ENCODE results near the gene TSC22D1.
"Not testable (repeated sequence)": the region's sequence is repeated elsewhere in the genome, so short reads cannot be mapped to it uniquely, and the experiment has no call there.

TSC22D1 gene

DNA sequence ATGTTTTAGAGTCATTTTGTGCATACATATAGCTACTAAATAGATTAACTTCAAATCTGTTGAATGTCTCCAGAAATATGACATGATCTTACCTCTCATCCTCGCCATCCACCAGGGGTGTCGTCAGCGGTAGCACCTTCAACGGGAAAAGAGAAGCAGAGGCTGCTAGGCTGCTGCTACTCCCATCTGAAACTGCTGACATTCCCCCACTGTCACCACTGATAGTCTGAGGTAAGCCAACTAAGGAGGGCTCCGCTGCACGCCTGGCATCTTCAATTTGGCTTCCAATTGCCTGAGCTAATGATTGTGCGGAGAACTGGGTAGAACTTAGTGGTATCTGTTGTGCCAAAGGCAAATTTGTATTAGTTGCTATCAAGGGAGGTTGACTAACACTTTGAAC is 3.1 kb downstream of the TSC22D1 start:
- DNase-seq (ENCODE audit: low read depth in 2 of 2) = no peak

DNA sequence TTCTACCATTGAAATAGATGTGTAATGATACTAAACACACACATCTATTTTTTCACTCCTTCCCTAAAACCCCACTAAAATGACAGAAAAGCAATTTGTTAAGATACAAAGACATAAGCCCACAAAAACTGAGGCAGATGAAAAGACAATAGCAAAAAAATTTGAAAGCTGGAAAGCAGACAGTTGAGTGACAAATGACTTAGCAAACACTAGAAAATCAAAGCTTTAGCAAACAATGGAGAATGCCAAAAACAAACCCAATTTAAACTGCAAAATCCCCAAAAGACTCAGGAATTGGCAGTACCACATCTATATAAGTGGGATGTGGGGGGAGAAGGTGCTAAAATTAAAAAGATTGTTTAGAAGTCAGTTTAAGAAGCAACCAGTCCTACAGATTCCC is 9.5 kb downstream of the TSC22D1 start:
- no peak for DNase-seq (ENCODE audit: low read depth in 2 of 2)

GRCh38 chr13:44565881-44566280 is 10.2 kb downstream of the TSC22D1 start:
- DNase-seq (ENCODE audit: low read depth in 2 of 2) = no peak

GRCh38 chr13:44564936-44565335 is 11.2 kb downstream of the TSC22D1 start:
- no peak for DNase-seq (ENCODE audit: low read depth in 2 of 2)

GRCh38 chr13:44562853-44563252 is 13.3 kb downstream of the TSC22D1 start:
- not testable (repeated sequence) for DNase-seq (ENCODE audit: low read depth in 2 of 2)

DNA sequence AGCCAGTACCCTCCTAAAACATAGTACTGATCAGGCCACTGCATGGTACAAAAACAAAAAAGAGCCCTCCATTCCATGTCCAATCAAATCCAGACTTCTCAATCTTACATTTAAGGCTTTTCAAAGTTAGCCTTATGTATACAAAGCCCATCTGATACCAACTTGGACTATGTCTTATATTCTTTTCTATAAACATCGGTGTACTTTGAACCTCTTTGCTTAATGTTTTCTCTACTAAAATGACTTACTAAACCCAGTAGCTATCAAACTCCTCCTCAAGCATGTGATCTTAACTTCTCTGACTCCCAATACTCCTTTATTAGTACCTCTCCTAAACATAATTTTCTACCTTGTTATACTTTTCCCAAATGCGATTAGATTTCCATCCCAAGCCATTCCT is 14.8 kb downstream of the TSC22D1 start:
- no peak for DNase-seq (ENCODE audit: low read depth in 2 of 2)

GRCh38 chr13:44557986-44558385 is 18.1 kb downstream of the TSC22D1 start:
- no peak for DNase-seq (ENCODE audit: low read depth in 2 of 2)

- DNase-seq (ENCODE audit: low read depth in 2 of 2) = no peak
Observed at GRCh38 chr13:44555207-44555606, 20.9 kb downstream of the TSC22D1 start.

- DNase-seq (ENCODE audit: low read depth in 2 of 2) = no peak
Observed at GRCh38 chr13:44549476-44549875, 26.7 kb downstream of the TSC22D1 start.

DNA sequence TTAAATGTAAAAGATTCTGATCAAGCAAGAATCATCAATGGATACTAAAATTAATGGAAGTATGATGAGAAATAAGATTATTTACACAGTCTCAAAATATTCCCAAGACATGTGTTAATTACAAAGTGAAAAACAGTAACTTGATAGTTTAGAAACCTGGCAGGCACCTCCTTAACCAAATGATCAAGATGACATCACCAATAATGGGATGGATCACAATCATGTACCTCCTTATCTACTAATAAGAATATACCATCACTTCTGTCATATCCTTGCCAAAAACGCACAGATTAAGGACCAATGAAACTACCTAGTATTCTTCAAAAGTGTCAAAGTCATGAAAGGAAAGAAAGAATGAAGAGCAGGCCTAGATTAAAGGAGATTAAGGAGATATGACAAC is 30.0 kb downstream of the TSC22D1 start:
- no peak for DNase-seq (ENCODE audit: low read depth in 2 of 2)

DNA sequence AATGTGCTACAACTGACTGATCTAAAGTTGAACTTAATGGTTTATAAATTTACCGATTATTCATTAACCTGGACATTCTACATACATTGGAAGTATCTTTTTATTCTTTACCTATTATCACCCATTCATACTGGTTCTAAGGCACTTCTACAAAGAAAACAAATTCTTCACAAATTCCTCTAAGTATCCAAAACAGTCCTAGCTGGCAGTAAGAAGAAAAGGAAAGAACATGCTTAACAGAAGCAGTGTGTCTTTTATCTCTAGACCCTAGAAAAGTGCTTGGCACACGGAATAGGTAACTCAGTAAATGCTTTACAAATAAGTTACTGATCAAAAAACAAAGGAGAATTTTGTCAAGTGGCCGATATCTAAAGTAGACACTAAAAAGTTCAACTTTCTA is 32.8 kb downstream of the TSC22D1 start:
- DNase-seq (ENCODE audit: low read depth in 2 of 2) = no peak

- no peak for DNase-seq (ENCODE audit: low read depth in 2 of 2)
Observed at GRCh38 chr13:44542361-44542760, 33.8 kb downstream of the TSC22D1 start.

DNA sequence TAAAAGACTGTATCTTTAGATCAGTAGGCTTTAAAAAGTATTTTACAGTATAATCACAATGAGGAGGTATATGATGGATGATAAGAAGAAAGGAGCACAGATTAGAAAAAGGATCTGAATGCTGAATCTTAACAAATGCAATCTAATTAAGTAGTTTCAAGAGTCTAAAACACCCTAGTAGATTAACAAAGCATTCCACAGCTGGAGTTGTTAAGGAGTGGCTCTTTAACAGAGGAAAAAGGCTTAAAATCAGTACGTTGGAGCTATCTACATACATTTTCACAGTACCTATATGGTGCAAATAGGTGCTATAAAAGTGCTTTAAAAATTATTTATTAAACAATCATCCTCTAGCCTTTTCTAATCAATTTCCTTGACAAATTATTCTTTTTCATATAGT is 34.5 kb downstream of the TSC22D1 start:
- no peak for DNase-seq (ENCODE audit: low read depth in 2 of 2)

DNA sequence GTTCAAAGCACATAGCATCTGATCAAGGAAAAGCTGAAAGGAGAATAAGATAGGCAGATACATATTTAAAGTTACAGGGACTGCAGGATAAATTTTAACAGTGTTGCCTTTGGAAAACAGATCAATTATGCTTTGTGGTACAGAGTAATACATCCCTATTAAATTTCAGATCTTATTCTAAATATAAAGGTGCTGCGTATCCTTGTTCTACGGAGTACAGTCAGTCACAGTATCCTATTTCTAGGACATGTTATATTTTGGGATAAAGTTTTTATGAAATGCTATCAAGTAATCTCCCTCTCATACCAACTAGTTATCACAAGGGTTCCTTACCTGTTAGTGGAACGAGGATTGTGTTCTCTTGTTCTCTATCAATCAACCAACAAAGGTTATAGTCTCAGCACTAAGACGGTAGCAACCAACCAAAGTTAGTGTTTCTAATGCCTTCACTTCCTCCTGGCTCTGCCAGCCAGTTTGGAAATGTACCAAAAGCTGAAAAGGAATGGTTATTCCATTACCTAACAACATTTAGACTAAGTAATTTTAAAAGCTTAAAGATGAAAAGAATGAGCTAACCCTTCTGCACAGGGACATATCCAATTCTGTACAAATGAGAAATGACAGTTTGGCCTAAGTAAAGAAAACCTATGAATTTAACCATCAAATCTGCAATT is 35.2 kb downstream of the TSC22D1 start:
- DNase-seq (ENCODE audit: low read depth in 2 of 2) = no peak

GRCh38 chr13:44537248-44537647 is 38.9 kb downstream of the TSC22D1 start:
- no peak for DNase-seq (ENCODE audit: low read depth in 2 of 2)

DNA sequence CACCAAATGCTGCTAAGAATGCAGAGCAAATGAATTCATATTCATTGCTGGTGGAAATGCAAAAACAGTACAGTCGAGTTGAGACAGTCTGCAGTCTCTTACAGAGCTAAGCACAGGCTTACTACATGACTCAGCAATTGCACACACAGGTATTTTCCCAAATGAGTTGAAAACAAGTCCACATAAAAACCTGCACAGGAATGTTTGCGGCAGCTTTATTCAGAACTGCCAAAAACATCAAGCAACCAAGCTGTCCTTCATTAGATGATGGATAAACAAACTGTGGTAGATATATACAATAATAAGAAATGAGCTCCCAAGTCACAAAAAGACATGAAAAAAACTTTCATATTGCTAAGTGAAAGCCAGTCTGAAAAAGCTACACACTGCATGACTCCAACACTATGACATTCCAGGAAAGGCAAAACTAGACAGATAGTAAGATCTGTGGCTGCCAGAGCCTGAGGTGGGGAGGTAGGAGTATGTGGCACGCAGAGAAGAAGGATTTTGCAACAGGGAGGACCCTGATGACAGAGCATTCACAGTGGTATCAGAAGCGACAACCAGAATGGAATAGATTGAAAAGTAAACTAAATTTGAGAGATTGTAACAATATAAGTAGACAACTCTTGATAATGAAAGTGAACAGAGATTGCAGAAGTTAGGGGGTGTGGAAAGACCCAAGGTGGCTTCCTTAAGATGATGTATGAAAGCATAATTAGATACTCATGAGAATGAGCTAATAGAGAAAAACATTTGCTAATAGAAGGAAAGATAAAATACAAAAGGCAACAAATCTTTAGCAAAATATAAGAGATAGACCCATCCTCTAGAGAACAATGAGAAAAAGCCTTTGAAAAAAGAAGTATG is 52.7 kb downstream of the TSC22D1 start:
- DNase-seq (ENCODE audit: low read depth in 2 of 2) = no peak

GRCh38 chr13:44519642-44520041 is 56.5 kb downstream of the TSC22D1 start:
- no peak for DNase-seq (ENCODE audit: low read depth in 2 of 2)

DNA sequence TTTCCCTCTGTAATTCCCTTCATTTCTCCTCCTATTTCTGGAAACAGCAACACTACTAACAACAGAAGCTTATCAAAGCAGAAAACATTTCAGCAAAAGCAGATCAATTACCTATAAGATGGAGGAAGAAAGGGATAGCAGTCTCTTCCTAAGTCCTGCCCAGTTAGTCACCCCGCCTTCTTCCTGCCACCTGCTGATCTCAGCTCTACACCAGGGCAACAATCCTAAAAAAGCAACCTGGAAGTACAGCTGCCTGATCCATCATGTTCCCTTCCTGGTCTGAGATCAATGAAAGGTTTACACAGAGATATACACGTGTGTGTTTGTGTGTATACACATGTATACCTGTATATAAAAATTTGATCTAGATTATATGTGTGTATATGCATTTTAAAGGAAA is 59.4 kb downstream of the TSC22D1 start:
- no peak for DNase-seq (ENCODE audit: low read depth in 2 of 2)

DNA sequence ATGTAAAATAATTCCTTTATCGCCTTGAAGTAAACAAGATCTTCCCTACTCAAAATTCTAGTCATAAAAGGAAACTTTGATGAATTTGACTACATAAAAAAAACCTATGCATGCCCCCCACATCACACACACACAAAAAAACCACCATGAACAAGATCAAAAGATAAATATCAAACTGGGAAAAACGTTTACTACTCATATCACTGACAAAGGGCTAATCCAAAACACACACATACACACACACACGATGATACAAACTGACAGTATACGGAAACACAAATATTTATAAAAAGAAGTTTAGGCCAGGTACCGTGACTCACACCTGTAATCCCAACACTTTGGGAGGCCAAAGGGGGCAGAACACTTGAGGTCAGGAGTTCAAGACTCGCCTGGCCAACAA is 61.9 kb downstream of the TSC22D1 start:
- no peak for DNase-seq (ENCODE audit: low read depth in 2 of 2)

DNA sequence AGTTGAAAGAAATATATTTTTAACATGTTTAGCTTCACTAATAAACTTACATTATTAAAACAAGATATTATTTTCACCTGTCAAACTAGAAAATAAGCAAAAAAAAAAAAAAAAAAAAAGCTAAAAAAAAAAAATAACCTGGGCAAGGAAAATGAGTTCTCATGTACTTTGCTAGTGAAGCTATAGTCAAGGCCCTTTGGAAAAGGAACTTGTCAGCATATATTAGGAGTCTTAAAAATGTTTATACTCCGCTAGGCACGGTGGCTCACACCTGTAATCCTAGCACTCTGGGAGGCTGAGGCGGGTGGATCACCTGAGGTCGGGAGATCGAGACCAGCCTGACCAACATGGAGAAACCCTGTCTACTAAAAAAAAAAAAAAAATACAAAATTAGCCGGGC is 66.3 kb downstream of the TSC22D1 start:
- not testable (repeated sequence) for DNase-seq (ENCODE audit: low read depth in 2 of 2)

DNA sequence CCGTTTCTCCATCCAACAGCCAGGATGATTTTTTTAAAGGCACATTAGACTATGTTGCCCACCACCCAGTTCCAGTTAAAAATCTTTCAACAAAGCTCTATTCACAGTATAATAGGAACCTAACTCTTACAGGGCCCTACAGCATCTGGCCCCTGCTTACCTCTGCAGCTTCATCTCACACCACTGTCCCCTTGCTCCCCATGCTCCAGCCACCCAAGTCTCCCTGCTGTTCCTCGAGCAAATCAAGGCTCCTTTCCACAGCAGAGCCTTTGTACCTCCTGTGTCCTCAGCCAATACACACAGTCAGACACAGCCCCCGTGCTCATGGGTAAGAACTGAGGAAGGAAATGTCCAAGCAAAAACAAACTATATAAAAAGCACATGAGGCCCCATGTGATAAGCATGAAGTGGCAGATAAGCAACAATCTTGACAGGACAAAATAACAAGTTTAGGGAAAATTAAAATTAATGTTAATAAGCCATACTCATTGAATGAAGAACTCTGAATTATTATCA is 67.5 kb downstream of the TSC22D1 start:
- DNase-seq (ENCODE audit: low read depth in 2 of 2) = no peak

- DNase-seq (ENCODE audit: low read depth in 2 of 2) = no peak
Observed at GRCh38 chr13:44507639-44508038, 68.5 kb downstream of the TSC22D1 start.

DNA sequence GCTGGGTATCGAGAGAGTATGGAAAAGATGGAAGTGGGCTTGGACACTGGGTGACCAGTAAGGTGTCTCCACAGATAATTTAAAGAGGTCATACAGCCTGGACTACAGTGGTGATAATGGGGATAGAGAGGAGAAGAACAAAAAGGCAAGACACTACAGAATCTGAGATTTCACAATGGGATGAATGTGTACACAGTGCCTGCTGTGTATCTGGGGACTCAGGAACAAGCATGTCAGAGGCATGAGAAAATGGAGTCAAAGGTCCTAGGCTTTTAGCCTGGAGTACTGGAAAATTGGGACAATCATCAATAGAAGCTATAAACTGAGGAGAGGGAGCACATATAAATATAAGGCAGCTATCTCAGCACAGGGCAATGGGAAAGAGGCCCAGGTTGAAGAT is 69.4 kb downstream of the TSC22D1 start:
- no peak for DNase-seq (ENCODE audit: low read depth in 2 of 2)

Measured in stimulated activated CD4-positive, alpha-beta T cell treated with anti-CD3 and anti-CD28 coated beads, Interleukin-12 subunit alpha, Interleukin-12 subunit beta, amount 100 ng/mL, for 24 hours (primary cell).